ENCODE measurements around the gene CALY.
"Not testable (repeated sequence)": the region's sequence is repeated elsewhere in the genome, so short reads cannot be mapped to it uniquely, and the experiment has no call there.

DNA sequence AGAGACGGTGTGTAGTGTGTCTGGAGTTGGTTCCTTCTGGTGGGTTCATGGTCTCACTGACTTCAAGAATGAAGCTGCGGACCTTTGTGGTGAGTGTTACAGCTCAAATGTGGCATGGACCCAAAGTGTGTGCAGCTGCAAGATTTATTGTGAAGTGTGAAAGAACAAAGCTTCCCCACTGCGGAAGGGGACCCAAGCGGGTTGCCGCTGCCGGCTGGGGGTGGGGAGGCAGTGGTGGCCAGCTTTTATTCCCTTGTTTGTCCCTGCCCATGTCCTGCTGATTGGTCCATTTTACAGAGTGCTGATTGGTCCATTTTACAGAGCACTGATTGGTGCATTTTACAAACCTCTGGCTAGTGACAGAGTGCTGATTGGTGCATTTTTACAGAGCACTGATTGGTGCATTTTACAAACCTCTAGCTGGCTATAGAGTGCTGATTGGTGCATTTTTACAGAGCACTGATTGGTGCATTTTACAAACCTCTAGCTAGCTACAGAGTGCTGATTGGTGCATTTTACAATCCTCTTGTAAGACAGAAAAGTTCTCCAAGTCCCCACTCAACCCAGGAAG is 15.8 kb downstream of the CALY start:
- not testable (repeated sequence) for TF ChIP-seq POLR2A (IDR thresholded peaks at IDR 0.05)
- TF ChIP-seq, protein P1, sequence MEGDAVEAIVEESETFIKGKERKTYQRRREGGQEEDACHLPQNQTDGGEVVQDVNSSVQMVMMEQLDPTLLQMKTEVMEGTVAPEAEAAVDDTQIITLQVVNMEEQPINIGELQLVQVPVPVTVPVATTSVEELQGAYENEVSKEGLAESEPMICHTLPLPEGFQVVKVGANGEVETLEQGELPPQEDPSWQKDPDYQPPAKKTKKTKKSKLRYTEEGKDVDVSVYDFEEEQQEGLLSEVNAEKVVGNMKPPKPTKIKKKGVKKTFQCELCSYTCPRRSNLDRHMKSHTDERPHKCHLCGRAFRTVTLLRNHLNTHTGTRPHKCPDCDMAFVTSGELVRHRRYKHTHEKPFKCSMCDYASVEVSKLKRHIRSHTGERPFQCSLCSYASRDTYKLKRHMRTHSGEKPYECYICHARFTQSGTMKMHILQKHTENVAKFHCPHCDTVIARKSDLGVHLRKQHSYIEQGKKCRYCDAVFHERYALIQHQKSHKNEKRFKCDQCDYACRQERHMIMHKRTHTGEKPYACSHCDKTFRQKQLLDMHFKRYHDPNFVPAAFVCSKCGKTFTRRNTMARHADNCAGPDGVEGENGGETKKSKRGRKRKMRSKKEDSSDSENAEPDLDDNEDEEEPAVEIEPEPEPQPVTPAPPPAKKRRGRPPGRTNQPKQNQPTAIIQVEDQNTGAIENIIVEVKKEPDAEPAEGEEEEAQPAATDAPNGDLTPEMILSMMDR (IDR thresholded peaks at IDR 0.05) = not testable (repeated sequence)
